ENCODE data around the gene MAEA.

MAEA gene

GRCh38 chr4:1246111-1246881 is 43.4 kb upstream of the MAEA start:
- Mint-ChIP-seq H3K4me1 (peaks cover 70% of the 10 kb centered on the region), H3K27ac (ENCODE audit: low read depth) (peak overlapping the region; percentile 94), H3K4me3 (peak overlapping the region; percentile 89), H3K27me3 (no peaks in the 10 kb centered on the region), H3K9me3 (no peaks in the 10 kb centered on the region), H3K36me3 (ENCODE audit: insufficient read depth) (peaks cover 27% of the 10 kb centered on the region)
- no peak for ATAC-seq (replicated peaks; ENCODE audit: extremely low read depth, poor library complexity, severe bottlenecking)
- no peak for DNase-seq (ENCODE audit: low spot score in 2 of 2)

- Mint-ChIP-seq H3K4me1 (peaks cover 75% of the 10 kb centered on the region), H3K27me3 (no peaks in the 10 kb centered on the region), H3K27ac (ENCODE audit: low read depth) (peak overlapping the region; percentile 94), H3K36me3 (ENCODE audit: insufficient read depth) (peaks cover 29% of the 10 kb centered on the region), H3K9me3 (no peaks in the 10 kb centered on the region), H3K4me3 (peak overlapping the region; percentile 89)
- no peak for ATAC-seq (replicated peaks; ENCODE audit: extremely low read depth, poor library complexity, severe bottlenecking)
- DNase-seq (ENCODE audit: low spot score in 2 of 2), result no peak
These were observed 42.5 kb upstream of the MAEA start for GRCh38 chr4:1246901-1247863.

DNA sequence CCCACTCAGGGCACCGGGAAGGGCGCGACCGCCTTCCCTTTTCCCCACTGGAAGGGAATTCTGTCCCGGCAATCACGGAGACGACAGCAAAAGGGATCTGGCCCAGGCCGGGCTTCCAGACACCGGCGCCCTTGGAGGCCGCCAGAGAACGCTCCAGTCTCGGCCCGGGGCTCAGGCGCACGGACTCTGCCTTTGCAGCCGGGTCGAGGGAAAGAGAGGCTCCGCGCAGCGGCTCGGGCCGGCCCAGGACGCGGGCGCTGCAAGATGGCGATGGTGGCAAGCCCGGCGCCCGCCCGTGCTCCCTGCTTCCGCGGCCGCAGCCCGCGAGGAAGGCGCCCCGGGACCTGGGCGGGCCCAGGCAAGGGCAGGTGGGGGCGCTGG is 41.8 kb upstream of the MAEA start:
- ATAC-seq (replicated peaks; ENCODE audit: extremely low read depth, poor library complexity, severe bottlenecking) (peak; percentile 35), DNase-seq (ENCODE audit: low spot score in 2 of 2) (peak in 1 of 2 donors; percentile 39)
- Mint-ChIP-seq H3K27ac (ENCODE audit: low read depth) (peak overlapping the region; percentile 94), H3K36me3 (ENCODE audit: insufficient read depth) (peaks cover 26% of the 10 kb centered on the region), H3K4me3 (peak overlapping the region; percentile 89), H3K9me3 (no peaks in the 10 kb centered on the region), H3K4me1 (peaks cover 75% of the 10 kb centered on the region), H3K27me3 (no peaks in the 10 kb centered on the region)

GRCh38 chr4:1248245-1249147 is 41.2 kb upstream of the MAEA start, which contains the start of gene CTBP1:
CTBP1 (minus strand) TSS chr4:1249130; CDS start chr4:1241331, 7,799 bp downstream.
- Mint-ChIP-seq H3K4me3 (peak within 1 kb of the TSS; percentile 91), H3K27me3 (no peaks in the 10 kb centered on the region), H3K9me3 (no peaks in the 10 kb centered on the region), H3K36me3 (ENCODE audit: insufficient read depth) (peaks cover 26% of the 10 kb centered on the region), H3K4me1 (peaks cover 76% of the 10 kb centered on the region), H3K27ac (ENCODE audit: low read depth) (peak within 1 kb of the TSS; percentile 97)
- ATAC-seq (replicated peaks; ENCODE audit: extremely low read depth, poor library complexity, severe bottlenecking) (peak; percentile 41), DNase-seq (ENCODE audit: low spot score in 2 of 2) (peak; percentile 77 to 85)

DNA sequence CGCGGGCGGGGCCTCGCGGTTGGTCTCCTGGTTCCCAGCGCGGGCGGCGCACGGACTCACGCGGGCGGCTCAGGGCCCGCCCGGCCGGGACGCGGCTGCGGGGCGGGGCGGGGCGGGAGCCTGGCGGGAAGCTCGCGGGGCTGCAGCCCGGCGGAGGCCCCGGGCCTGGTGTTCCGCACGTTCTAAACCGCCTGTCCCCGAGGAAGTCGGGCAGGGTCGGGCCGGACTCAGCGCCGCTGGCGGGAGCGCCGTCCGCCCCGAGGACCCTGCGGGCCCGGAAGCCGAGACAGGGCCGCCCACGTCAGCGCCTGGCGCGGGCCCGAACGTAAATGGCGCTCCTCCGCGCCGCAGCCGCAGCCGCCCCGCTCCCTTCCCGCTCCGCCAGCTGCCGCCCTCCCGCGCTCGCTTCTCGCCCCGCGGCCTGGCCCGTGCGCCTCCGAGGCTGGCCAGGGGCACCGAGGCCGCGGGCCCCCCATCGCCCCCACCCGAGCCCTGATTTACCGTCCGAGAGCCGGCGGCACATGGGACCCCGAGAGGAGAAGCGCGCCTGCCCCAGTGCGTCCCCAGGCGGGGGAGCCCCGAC is 40.5 kb upstream of the MAEA start:
- Mint-ChIP-seq H3K27ac (ENCODE audit: low read depth) (peak overlapping the region; percentile 97), H3K27me3 (no peaks in the 10 kb centered on the region), H3K36me3 (ENCODE audit: insufficient read depth) (peaks cover 26% of the 10 kb centered on the region), H3K4me3 (peak overlapping the region; percentile 91), H3K9me3 (no peaks in the 10 kb centered on the region), H3K4me1 (peaks cover 76% of the 10 kb centered on the region)
- ATAC-seq (replicated peaks; ENCODE audit: extremely low read depth, poor library complexity, severe bottlenecking), result peak; percentile 61
- DNase-seq (ENCODE audit: low spot score in 2 of 2), result peak; percentile 72 to 80

GRCh38 chr4:1249731-1250526 is 39.8 kb upstream of the MAEA start:
- Mint-ChIP-seq H3K36me3 (ENCODE audit: insufficient read depth) (peaks cover 26% of the 10 kb centered on the region), H3K27me3 (no peaks in the 10 kb centered on the region), H3K27ac (ENCODE audit: low read depth) (peak overlapping the region; percentile 97), H3K9me3 (no peaks in the 10 kb centered on the region), H3K4me1 (peaks cover 76% of the 10 kb centered on the region), H3K4me3 (peak overlapping the region; percentile 91)
- peak in 1 of 2 donors; percentile 27 for DNase-seq (ENCODE audit: low spot score in 2 of 2)
- ATAC-seq (replicated peaks; ENCODE audit: extremely low read depth, poor library complexity, severe bottlenecking), result peak; percentile 23

DNA sequence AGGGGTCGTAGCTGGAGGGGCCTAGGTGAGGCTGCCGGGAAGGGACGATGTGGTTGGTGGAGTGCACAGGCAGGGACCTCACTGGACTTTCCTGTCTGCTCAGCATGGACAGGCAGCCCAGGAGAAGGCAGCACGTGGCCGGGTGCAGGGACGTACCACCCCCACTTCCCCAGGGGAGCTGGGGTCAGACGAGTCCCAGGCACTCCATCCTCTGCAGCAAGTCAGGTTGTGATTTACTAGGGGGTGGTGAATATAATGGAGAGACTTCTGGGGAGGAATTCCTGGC is 39.2 kb upstream of the MAEA start:
- Mint-ChIP-seq H3K4me1 (peaks cover 71% of the 10 kb centered on the region), H3K27me3 (no peaks in the 10 kb centered on the region), H3K9me3 (no peaks in the 10 kb centered on the region), H3K4me3 (peak overlapping the region; percentile 91), H3K36me3 (ENCODE audit: insufficient read depth) (peaks cover 26% of the 10 kb centered on the region), H3K27ac (ENCODE audit: low read depth) (peak overlapping the region; percentile 97)
- DNase-seq (ENCODE audit: low spot score in 2 of 2), result no peak
- no peak for ATAC-seq (replicated peaks; ENCODE audit: extremely low read depth, poor library complexity, severe bottlenecking)

GRCh38 chr4:1250921-1251772 is 38.5 kb upstream of the MAEA start:
- Mint-ChIP-seq H3K9me3 (no peaks in the 10 kb centered on the region), H3K27me3 (no peaks in the 10 kb centered on the region), H3K4me1 (peaks cover 64% of the 10 kb centered on the region), H3K27ac (ENCODE audit: low read depth) (peak overlapping the region; percentile 97), H3K36me3 (ENCODE audit: insufficient read depth) (peaks cover 26% of the 10 kb centered on the region), H3K4me3 (peak overlapping the region; percentile 91)
- no peak for ATAC-seq (replicated peaks; ENCODE audit: extremely low read depth, poor library complexity, severe bottlenecking)
- no peak for DNase-seq (ENCODE audit: low spot score in 2 of 2)

DNA sequence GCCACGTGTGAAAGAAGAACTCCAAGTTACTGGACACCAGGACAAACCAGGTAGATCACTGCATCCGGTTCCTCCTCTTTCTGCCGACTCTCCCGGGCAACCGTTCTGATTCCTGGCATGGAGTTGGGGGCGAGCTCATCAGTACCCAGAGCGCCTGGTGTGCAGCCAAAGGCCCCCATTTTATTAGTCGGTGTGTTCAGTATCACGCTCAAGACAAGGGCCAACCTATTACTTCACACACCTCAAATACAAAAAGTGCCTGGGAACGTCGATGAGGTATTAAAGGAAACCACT is 38.0 kb upstream of the MAEA start:
- ATAC-seq (replicated peaks; ENCODE audit: extremely low read depth, poor library complexity, severe bottlenecking), result no peak
- no peaks in the 10 kb centered on the region for H3K27me3 Mint-ChIP-seq
- peak overlapping the region; percentile 97 for H3K27ac Mint-ChIP-seq (ENCODE audit: low read depth)
- H3K4me3 Mint-ChIP-seq, result peak overlapping the region; percentile 91
- peaks cover 58% of the 10 kb centered on the region for H3K4me1 Mint-ChIP-seq
- no peak for DNase-seq (ENCODE audit: low spot score in 2 of 2)
- no peaks in the 10 kb centered on the region for H3K9me3 Mint-ChIP-seq
- peaks cover 25% of the 10 kb centered on the region for H3K36me3 Mint-ChIP-seq (ENCODE audit: insufficient read depth)

DNA sequence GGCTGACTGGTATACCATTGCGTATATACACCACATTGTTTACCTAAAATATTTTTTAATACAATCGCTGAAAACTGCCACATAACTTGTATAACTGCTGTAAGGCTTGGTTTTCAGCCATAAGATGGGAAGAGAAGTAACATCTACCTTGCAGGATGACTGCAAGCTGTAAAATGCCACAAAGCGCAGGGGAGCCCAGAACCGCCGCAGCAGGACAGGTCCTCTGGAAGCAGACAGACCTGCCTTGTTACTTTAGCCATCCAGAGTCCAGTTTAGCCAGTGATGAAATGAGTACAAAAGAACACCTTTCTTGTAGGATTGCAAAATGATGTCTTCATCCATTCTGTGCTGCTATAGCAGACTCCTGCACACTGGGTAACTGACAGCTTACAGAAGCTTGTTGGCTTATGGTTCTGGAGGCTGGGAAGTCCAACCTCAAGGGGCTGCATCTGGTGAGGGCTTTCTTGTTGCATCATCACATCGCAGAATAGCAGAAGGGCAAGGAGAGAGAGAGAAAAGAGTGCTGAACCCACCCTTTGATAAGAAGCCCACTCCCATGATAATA is 36.7 kb upstream of the MAEA start:
- H3K4me3 Mint-ChIP-seq, result peak overlapping the region; percentile 14
- H3K27ac Mint-ChIP-seq (ENCODE audit: low read depth), result peak overlapping the region; percentile 76
- peaks cover 52% of the 10 kb centered on the region for H3K4me1 Mint-ChIP-seq
- DNase-seq (ENCODE audit: low spot score in 2 of 2) (no peak), ATAC-seq (replicated peaks; ENCODE audit: extremely low read depth, poor library complexity, severe bottlenecking) (no peak)
- H3K9me3 Mint-ChIP-seq, result no peaks in the 10 kb centered on the region
- H3K36me3 Mint-ChIP-seq (ENCODE audit: insufficient read depth), result peaks cover 15% of the 10 kb centered on the region
- H3K27me3 Mint-ChIP-seq, result no peaks in the 10 kb centered on the region
